WTC11 (cell line): ENCODE results near the gene MYPOP. TPM values are rescaled to one million over a fixed set of nuclear protein-coding genes. Genes with fewer than 3 reads are reported as not detected.
A peak's percentile ranks its signal among the peaks of the same experiment; 100 is the strongest.

Experiments
- ATAC-seq: fragments of 200-7000 bp; cut with Tn5 transposase; 2 replicates; pipeline ENCODE4 v1.10.0; 2021; ENCODE audit warnings: mild to moderate bottlenecking, moderate library complexity
- CTCF ChIA-PET: fragments of 300-600 bp; sonication (Branson Sonifier 250); formaldehyde crosslinking; loops from one replicate; lab custom pipeline; 2021; ENCODE audit warnings: antibody characterized with exemption; lab: Charles Lee
- POLR2A ChIA-PET: fragments of 350-600 bp; sonication (Branson Sonifier 250); formaldehyde crosslinking; loops from one replicate; lab custom pipeline; 2021; ENCODE audit warnings: antibody characterized with exemption; lab: Charles Lee
- DNase-seq: peaks from one replicate; pipeline ENCODE4 v3.0.0; 2021; ENCODE audit warnings: low spot score
- H3K27ac Mint-ChIP-seq: 2 replicates; pipeline ENCODE4 v1.8.0; 2021; ENCODE audit warnings: mixed read lengths
- H3K27me3 Mint-ChIP-seq: 2 replicates; pipeline ENCODE4 v1.8.0; 2021; ENCODE audit warnings: low read depth, mild to moderate bottlenecking, moderate library complexity, mixed read lengths
- H3K36me3 Mint-ChIP-seq: 2 replicates; pipeline ENCODE4 v1.8.0; 2021; ENCODE audit warnings: mixed read lengths
- H3K4me1 Mint-ChIP-seq: 2 replicates; pipeline ENCODE4 v1.8.0; 2022; ENCODE audit warnings: mixed read lengths
- H3K4me3 Mint-ChIP-seq: 2 replicates; pipeline ENCODE4 v1.8.0; 2021; ENCODE audit warnings: mild to moderate bottlenecking, moderate library complexity, mixed read lengths
- H3K9me3 Mint-ChIP-seq: 2 replicates; pipeline ENCODE4 v1.8.0; 2021; ENCODE audit warnings: mixed read lengths
- AFF4 ChIP-seq: sonication (generic); formaldehyde crosslinking; IDR thresholded peaks from 2 replicates; pipeline ENCODE4 v1.8.1; 2023; ENCODE audit warnings: mild to moderate bottlenecking, missing genetic modification reagents, borderline replicate concordance
- ATF2 ChIP-seq: sonication (generic); formaldehyde crosslinking; IDR thresholded peaks from 2 replicates; pipeline ENCODE4 v1.8.1; 2022; ENCODE audit warnings: low read depth, missing genetic modification reagents, borderline replicate concordance
- CTCF ChIP-seq: fragments of 200-600 bp; IDR thresholded peaks from 2 replicates; pipeline ENCODE4 v1.8.0; 2022; ENCODE audit warnings: antibody characterized with exemption
- FOXK1 ChIP-seq: sonication (generic); formaldehyde crosslinking; IDR thresholded peaks from 2 replicates; pipeline ENCODE4 v1.8.0; 2022; ENCODE audit warnings: mild to moderate bottlenecking, moderate library complexity, missing genetic modification reagents
- FOXP1 ChIP-seq: sonication (generic); formaldehyde crosslinking; IDR thresholded peaks from 2 replicates; pipeline ENCODE4 v1.8.0; 2022; ENCODE audit warnings: missing genetic modification reagents, mild to moderate bottlenecking, moderate library complexity, borderline replicate concordance
- IRF1 ChIP-seq: sonication (generic); formaldehyde crosslinking; IDR thresholded peaks from 2 replicates; pipeline ENCODE4 v1.8.0; 2023; ENCODE audit warnings: missing genetic modification reagents
- OVOL2 ChIP-seq: fragments of 250-450 bp; sonication (Bioruptor Pico); IDR thresholded peaks from 2 replicates; pipeline ENCODE4 v1.9.0; 2021; ENCODE audit warnings: mild to moderate bottlenecking, borderline replicate concordance
- SMAD3 ChIP-seq: sonication (generic); formaldehyde crosslinking; IDR thresholded peaks from 2 replicates; pipeline ENCODE4 v1.8.0; 2022; ENCODE audit warnings: missing genetic modification reagents, mild to moderate bottlenecking, borderline replicate concordance
- ZBTB43 ChIP-seq: sonication (generic); formaldehyde crosslinking; IDR thresholded peaks from 2 replicates; pipeline ENCODE4 v1.8.1; 2023; ENCODE audit warnings: mild to moderate bottlenecking, missing genetic modification reagents
- ZNF138 ChIP-seq: sonication (generic); formaldehyde crosslinking; conservative IDR thresholded peaks from 2 replicates; pipeline ENCODE4 v1.8.1; 2022; ENCODE audit warnings: mild to moderate bottlenecking, moderate library complexity, missing genetic modification reagents
- ZNF232 ChIP-seq: sonication (generic); formaldehyde crosslinking; IDR thresholded peaks from 2 replicates; pipeline ENCODE4 v1.8.0; 2022; ENCODE audit warnings: mild to moderate bottlenecking, missing genetic modification reagents
- ZNF281 ChIP-seq: sonication (generic); formaldehyde crosslinking; IDR thresholded peaks from 2 replicates; pipeline ENCODE4 v1.8.0; 2023; ENCODE audit warnings: mild to moderate bottlenecking, missing genetic modification reagents
- ZNF317 ChIP-seq: sonication (generic); formaldehyde crosslinking; IDR thresholded peaks from 2 replicates; pipeline ENCODE4 v1.8.1; 2023; ENCODE audit warnings: low read depth, mild to moderate bottlenecking, moderate library complexity, missing genetic modification reagents, borderline replicate concordance
- ZNF425 ChIP-seq: fragments of 250-450 bp; sonication (Bioruptor Pico); conservative IDR thresholded peaks from 2 replicates; pipeline ENCODE4 v1.9.0; 2021; ENCODE audit warnings: mild to moderate bottlenecking
- ZNF671 ChIP-seq: fragments of 250-450 bp; sonication (Bioruptor Pico); IDR thresholded peaks from 2 replicates; pipeline ENCODE4 v1.8.0; 2021; ENCODE audit warnings: mild to moderate bottlenecking
- total RNA-seq: library from RNA; stranded (reverse); gene quantifications from 3 replicates; pipeline ENCODE4 v1.2.3, GENCODE V29; 2021

The MYPOP gene
- total RNA-seq, 1 experiment from 2014 or later: 13.6 TPM

- no peak for TF ChIP-seq ZNF281 (CRISPR knock-in tag)
- TF ChIP-seq, all 79 proteins: peak for 2
These were observed 17.5 kb downstream of the MYPOP start (continued) for GRCh38 chr19:45884682-45885555.

- CTCF ChIA-PET: interaction anchor here (0.5 to 8.5 kb wide), 8 partner anchors 9 to 103 kb away, joined by 3 to 212 read pairs (median 16); partner anchors contain the start of genes DMWD, FOXA3, MYPOP and RSPH6A
- DNase-seq (no peak), ATAC-seq (no peak)
- H3K4me3 Mint-ChIP-seq: peak overlapping the region; percentile 25; the same call in 1 of the 2 replicates
- H3K27me3 Mint-ChIP-seq: no peaks in the 10 kb centered on the region
- H3K36me3 Mint-ChIP-seq: no peaks in the 10 kb centered on the region
- H3K9me3 Mint-ChIP-seq: no peaks in the 10 kb centered on the region
- H3K27ac Mint-ChIP-seq: no peak overlapping the region; the same call in 1 of the 2 replicates
- POLR2A ChIA-PET: no interaction called here
- H3K4me1 Mint-ChIP-seq: peaks cover 34% of the 10 kb centered on the region
- TF ChIP-seq ZNF138 (CRISPR knock-in tag) (no peak), ZBTB43 (CRISPR knock-in tag) (no peak), ZNF671 (CRISPR knock-in tag) (no peak), SMAD3 (CRISPR knock-in tag) (no peak), CTCF (no peak), IRF1 (no peak), ZNF317 (CRISPR knock-in tag) (no peak), FOXK1 (no peak), ZNF425 (no peak), AFF4 (CRISPR knock-in tag) (no peak), OVOL2 (CRISPR knock-in tag) (no peak), FOXP1 (CRISPR knock-in tag) (no peak), ATF2 (no peak), ZNF232 (CRISPR knock-in tag) (no peak)
These were observed 18.3 kb downstream of the MYPOP start for GRCh38 chr19:45883881-45884681.
